IMR-90 (cell line): ENCODE data around the gene DDT.
"Not testable (repeated sequence)": the region's sequence is repeated elsewhere in the genome, so short reads cannot be mapped to it uniquely, and the experiment has no call there.

Experiments used
- POLR2A ChIP-seq: IDR thresholded peaks from 2 replicates; pipeline ENCODE4 v1.6.1; 2012; ENCODE audit warnings: mild to moderate bottlenecking, low read depth, low read length
- RCOR1 ChIP-seq: IDR thresholded peaks from 2 replicates; pipeline ENCODE4 v1.6.1; 2012; ENCODE audit warnings: mild to moderate bottlenecking, low read length, improper control_type of control experiment; ENCODE audit not compliant: insufficient replicate concordance
- RFX5 ChIP-seq: IDR thresholded peaks from 2 replicates; pipeline ENCODE4 v1.8.0; 2012; ENCODE audit warnings: low read depth, mild to moderate bottlenecking, low read length, moderate library complexity
- TF ChIP-seq, protein P1 (sequence below): conservative IDR thresholded peaks from 2 replicates; pipeline ENCODE4 v1.5.1; 2012; ENCODE audit warnings: mild to moderate bottlenecking, low read depth, low read length, improper control_type of control experiment
- TF ChIP-seq, protein P2 (sequence below): fragments of 150-350 bp; IDR thresholded peaks from 2 replicates; pipeline ENCODE4 v1.6.1; 2016; ENCODE audit warnings: low read depth, mild to moderate bottlenecking, low read length, moderate library complexity, borderline replicate concordance

DNA sequence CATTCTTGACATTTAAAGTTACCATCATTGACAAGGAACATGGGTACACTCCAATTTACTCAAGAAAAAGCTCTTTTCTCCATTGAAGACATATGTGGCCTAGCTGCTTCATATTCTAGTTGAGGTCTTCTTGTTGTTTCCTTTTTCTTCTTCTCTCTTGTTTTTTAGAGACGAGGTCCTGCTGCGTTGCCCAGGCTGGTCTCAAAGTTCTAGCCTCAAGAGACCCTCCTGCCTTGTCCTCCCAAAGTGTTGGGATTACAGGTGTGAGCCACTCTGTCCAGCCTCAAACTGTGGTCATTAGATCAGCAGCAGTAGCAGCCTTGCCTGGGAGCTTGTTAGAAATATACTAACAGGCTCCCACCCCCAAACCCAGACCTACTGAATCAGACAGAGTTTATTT, 18.8 kb upstream of the DDT start:
- TF ChIP-seq, protein P1, sequence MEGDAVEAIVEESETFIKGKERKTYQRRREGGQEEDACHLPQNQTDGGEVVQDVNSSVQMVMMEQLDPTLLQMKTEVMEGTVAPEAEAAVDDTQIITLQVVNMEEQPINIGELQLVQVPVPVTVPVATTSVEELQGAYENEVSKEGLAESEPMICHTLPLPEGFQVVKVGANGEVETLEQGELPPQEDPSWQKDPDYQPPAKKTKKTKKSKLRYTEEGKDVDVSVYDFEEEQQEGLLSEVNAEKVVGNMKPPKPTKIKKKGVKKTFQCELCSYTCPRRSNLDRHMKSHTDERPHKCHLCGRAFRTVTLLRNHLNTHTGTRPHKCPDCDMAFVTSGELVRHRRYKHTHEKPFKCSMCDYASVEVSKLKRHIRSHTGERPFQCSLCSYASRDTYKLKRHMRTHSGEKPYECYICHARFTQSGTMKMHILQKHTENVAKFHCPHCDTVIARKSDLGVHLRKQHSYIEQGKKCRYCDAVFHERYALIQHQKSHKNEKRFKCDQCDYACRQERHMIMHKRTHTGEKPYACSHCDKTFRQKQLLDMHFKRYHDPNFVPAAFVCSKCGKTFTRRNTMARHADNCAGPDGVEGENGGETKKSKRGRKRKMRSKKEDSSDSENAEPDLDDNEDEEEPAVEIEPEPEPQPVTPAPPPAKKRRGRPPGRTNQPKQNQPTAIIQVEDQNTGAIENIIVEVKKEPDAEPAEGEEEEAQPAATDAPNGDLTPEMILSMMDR: not testable (repeated sequence)
- not testable (repeated sequence) for TF ChIP-seq RCOR1, RFX5, POLR2A
- TF ChIP-seq, protein P2, sequence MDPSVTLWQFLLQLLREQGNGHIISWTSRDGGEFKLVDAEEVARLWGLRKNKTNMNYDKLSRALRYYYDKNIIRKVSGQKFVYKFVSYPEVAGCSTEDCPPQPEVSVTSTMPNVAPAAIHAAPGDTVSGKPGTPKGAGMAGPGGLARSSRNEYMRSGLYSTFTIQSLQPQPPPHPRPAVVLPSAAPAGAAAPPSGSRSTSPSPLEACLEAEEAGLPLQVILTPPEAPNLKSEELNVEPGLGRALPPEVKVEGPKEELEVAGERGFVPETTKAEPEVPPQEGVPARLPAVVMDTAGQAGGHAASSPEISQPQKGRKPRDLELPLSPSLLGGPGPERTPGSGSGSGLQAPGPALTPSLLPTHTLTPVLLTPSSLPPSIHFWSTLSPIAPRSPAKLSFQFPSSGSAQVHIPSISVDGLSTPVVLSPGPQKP: not testable (repeated sequence)
